ENCODE results near the gene GSTM1. TPM values are rescaled to one million over a fixed set of nuclear protein-coding genes. Genes with fewer than 3 reads are reported as not detected.

Gene GSTM1
- total RNA-seq, 1 experiment from 2014 or later = not detected

GRCh38 chr1:109716121-109716520 lies 28.5 kb downstream of the GSTM1 start:
- intact Hi-C loops (cut with micrococcal nuclease; ENCODE audit: unreplicated experiment) = no loop called here
- BruUV-seq (replicated peaks) = no TSS peak

GRCh38 chr1:109716570-109717090 lies 29.0 kb downstream of the GSTM1 start:
- CTCF ChIA-PET = no interaction called here
- Mint-ChIP-seq H3K27ac (ENCODE audit: unreplicated experiment) (no peak overlapping the region), H3K27me3 (ENCODE audit: insufficient read depth, unreplicated experiment) (no peaks in the 10 kb centered on the region), H3K4me1 (ENCODE audit: low read depth, unreplicated experiment) (peaks cover 7% of the 10 kb centered on the region), H3K36me3 (ENCODE audit: insufficient read depth, unreplicated experiment) (no peaks in the 10 kb centered on the region), H3K9me3 (ENCODE audit: unreplicated experiment) (no peaks in the 10 kb centered on the region), H3K4me3 (ENCODE audit: unreplicated experiment) (no peak overlapping the region)
- TF ChIP-seq CTCF (IDR thresholded peaks at IDR 0.05; ENCODE audit: insufficient read depth in 1 of 2, low read depth in 1 of 2, low read length in 1 of 2, severe bottlenecking in 1 of 2, unreplicated experiment in 1 of 2) = no peak
- POLR2A ChIA-PET = no interaction called here
- Histone ChIP-seq H3K4me3 (ENCODE audit: low read depth, low read length) (no peak overlapping the region), H3K27me3 (replicated peaks; ENCODE audit: control insufficient read depth, insufficient read depth, low read length) (no peaks in the 10 kb centered on the region), H3K36me3 (ENCODE audit: control insufficient read depth, insufficient read depth, low read length) (no peaks in the 10 kb centered on the region), H3K9me3 (no peaks in the 10 kb centered on the region), H3K4me1 (peaks cover 4% of the 10 kb centered on the region; the same call in 1 of the 2 replicates)
- BruUV-seq (replicated peaks) = no TSS peak
- intact Hi-C loops (cut with micrococcal nuclease; ENCODE audit: unreplicated experiment) = no loop called here
- no peak for DNase-seq

More at GRCh38 chr1:109716121-109716520, 28.5 kb downstream of the GSTM1 start:
- peaks cover 4% of the 10 kb centered on the region; the same call in 1 of the 2 replicates for H3K4me1 ChIP-seq
- ChIA-PET POLR2A (no interaction called here), CTCF (no interaction called here)
- no peak for DNase-seq
- peaks cover 7% of the 10 kb centered on the region for H3K4me1 Mint-ChIP-seq (ENCODE audit: low read depth, unreplicated experiment)
- no peak overlapping the region for H3K27ac Mint-ChIP-seq (ENCODE audit: unreplicated experiment)
- no peak overlapping the region for H3K4me3 Mint-ChIP-seq (ENCODE audit: unreplicated experiment)
- H3K9me3 Mint-ChIP-seq (ENCODE audit: unreplicated experiment) = no peaks in the 10 kb centered on the region
- no peaks in the 10 kb centered on the region for H3K36me3 ChIP-seq (ENCODE audit: control insufficient read depth, insufficient read depth, low read length)
- no peaks in the 10 kb centered on the region for H3K27me3 ChIP-seq (replicated peaks; ENCODE audit: control insufficient read depth, insufficient read depth, low read length)
- no peaks in the 10 kb centered on the region for H3K36me3 Mint-ChIP-seq (ENCODE audit: insufficient read depth, unreplicated experiment)
- H3K4me3 ChIP-seq (ENCODE audit: low read depth, low read length) = no peak overlapping the region
- no peaks in the 10 kb centered on the region for H3K9me3 ChIP-seq
- no peak for TF ChIP-seq CTCF (IDR thresholded peaks at IDR 0.05; ENCODE audit: insufficient read depth in 1 of 2, low read depth in 1 of 2, low read length in 1 of 2, severe bottlenecking in 1 of 2, unreplicated experiment in 1 of 2)
- no peaks in the 10 kb centered on the region for H3K27me3 Mint-ChIP-seq (ENCODE audit: insufficient read depth, unreplicated experiment)

DNA sequence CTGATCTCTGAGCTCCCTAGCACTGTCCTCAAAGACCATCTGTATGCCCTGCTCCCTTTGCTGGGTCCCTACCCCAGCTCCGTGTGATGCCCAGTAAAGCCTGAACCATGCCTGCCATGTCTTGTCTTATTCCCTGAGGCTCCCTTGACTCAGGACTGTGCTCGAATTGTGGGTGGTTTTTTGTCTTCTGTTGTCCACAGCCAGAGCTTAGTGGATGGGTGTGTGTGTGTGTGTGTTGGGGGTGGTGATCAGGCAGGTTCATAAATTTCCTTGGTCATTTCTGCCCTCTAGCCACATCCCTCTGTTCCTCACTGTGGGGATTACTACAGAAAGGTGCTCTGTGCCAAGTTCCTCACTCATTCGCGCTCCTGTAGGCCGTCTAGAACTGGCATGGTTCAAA lies 30.1 kb downstream of the GSTM1 start:
- ChIA-PET POLR2A (no interaction called here), CTCF (interaction anchor here (0.6 to 1.0 kb wide), 14 partner anchors 13 to 266 kb away, joined by 3 to 26 read pairs (median 4); partner anchors contain the start of genes AHCYL1 and GNAI3)
- no peak overlapping the region for H3K4me3 ChIP-seq (ENCODE audit: low read depth, low read length)
- Mint-ChIP-seq H3K4me3 (ENCODE audit: unreplicated experiment) (no peak overlapping the region), H3K9me3 (ENCODE audit: unreplicated experiment) (no peaks in the 10 kb centered on the region), H3K27me3 (ENCODE audit: insufficient read depth, unreplicated experiment) (no peaks in the 10 kb centered on the region), H3K4me1 (ENCODE audit: low read depth, unreplicated experiment) (peaks cover 7% of the 10 kb centered on the region), H3K27ac (ENCODE audit: unreplicated experiment) (no peak overlapping the region), H3K36me3 (ENCODE audit: insufficient read depth, unreplicated experiment) (no peaks in the 10 kb centered on the region)
- TF ChIP-seq CTCF (IDR thresholded peaks at IDR 0.05; ENCODE audit: insufficient read depth in 1 of 2, low read depth in 1 of 2, low read length in 1 of 2, severe bottlenecking in 1 of 2, unreplicated experiment in 1 of 2) = no peak
- H3K36me3 ChIP-seq (ENCODE audit: control insufficient read depth, insufficient read depth, low read length) = no peaks in the 10 kb centered on the region
- no peak for DNase-seq
- intact Hi-C loops (cut with micrococcal nuclease; ENCODE audit: unreplicated experiment) = loop anchor here (1.0 to 2.0 kb wide), 2 partner anchors 23 to 56 kb away; partner anchors contain the start of gene GSTM3
- peaks cover 4% of the 10 kb centered on the region; the same call in 1 of the 2 replicates for H3K4me1 ChIP-seq
- BruUV-seq (replicated peaks) = no TSS peak
- no peaks in the 10 kb centered on the region for H3K27me3 ChIP-seq (replicated peaks; ENCODE audit: control insufficient read depth, insufficient read depth, low read length)
- H3K9me3 ChIP-seq = no peaks in the 10 kb centered on the region

Data from Caco-2 (cell line).